Measurements from ENCODE around the gene WDR73.

GRCh38 chr15:84689858-84690257 lies 35.8 kb upstream of the WDR73 start:
- TF ChIP-seq CTCF (IDR thresholded peaks at IDR 0.05) (no peak), POLR2A (IDR thresholded peaks at IDR 0.05) (no peak)

Data from uterus (tissue), 2 donors.